HepG2 (cell line): ENCODE data around the gene TMC2. TPM values are rescaled to one million over a fixed set of nuclear protein-coding genes. Genes with fewer than 3 reads are reported as not detected.

ENCODE experiments used
- AHDC1 ChIP-seq: sonication (generic); formaldehyde crosslinking; IDR thresholded peaks from 2 replicates; pipeline ENCODE4 v1.5.1; 2020; ENCODE audit warnings: mild to moderate bottlenecking, missing genetic modification reagents, borderline replicate concordance
- CTCF ChIP-seq: sonication (generic); formaldehyde crosslinking; IDR thresholded peaks from 2 replicates; pipeline ENCODE4 v1.5.0; 2020; ENCODE audit warnings: mild to moderate bottlenecking, missing genetic modification reagents, moderate library complexity
- JARID2 ChIP-seq: sonication (generic); formaldehyde crosslinking; IDR thresholded peaks from 2 replicates; pipeline ENCODE4 v1.8.1; 2023; ENCODE audit warnings: missing genetic modification reagents, inconsistent platforms; ENCODE audit not compliant: insufficient replicate concordance
- MYC ChIP-seq: sonication (generic); formaldehyde crosslinking; IDR thresholded peaks from 2 replicates; pipeline ENCODE4 v1.9.0; 2021; ENCODE audit warnings: missing genetic modification reagents, borderline replicate concordance
- RBAK ChIP-seq: sonication (generic); formaldehyde crosslinking; IDR thresholded peaks from 2 replicates; pipeline ENCODE4 v1.5.1; 2020; ENCODE audit warnings: mild to moderate bottlenecking, missing genetic modification reagents
- ZNF12 ChIP-seq: sonication (generic); formaldehyde crosslinking; IDR thresholded peaks from 2 replicates; pipeline ENCODE4 v1.5.0; 2020; ENCODE audit warnings: missing genetic modification reagents
- ZNF17 ChIP-seq: sonication (generic); formaldehyde crosslinking; IDR thresholded peaks from 2 replicates; pipeline ENCODE4 v1.5.0; 2020; ENCODE audit warnings: mild to moderate bottlenecking, missing genetic modification reagents
- ZNF382 ChIP-seq: sonication (generic); formaldehyde crosslinking; IDR thresholded peaks from 2 replicates; pipeline ENCODE4 v1.5.0; 2020; ENCODE audit warnings: missing genetic modification reagents, mild to moderate bottlenecking, borderline replicate concordance
- ZNF546 ChIP-seq: sonication (generic); formaldehyde crosslinking; conservative IDR thresholded peaks from 2 replicates; pipeline ENCODE4 v1.8.1; 2023; ENCODE audit warnings: mild to moderate bottlenecking, missing genetic modification reagents
- ZNF737 ChIP-seq: sonication (generic); formaldehyde crosslinking; IDR thresholded peaks from 2 replicates; pipeline ENCODE4 v1.5.0; 2020; ENCODE audit warnings: missing genetic modification reagents, mild to moderate bottlenecking, borderline replicate concordance
- polyA plus RNA-seq, 8 experiments: library from polyadenylated mRNA; depleted of rRNA in 3 of 8; stranded (reverse) in 7 of 8; unstranded in 1 of 8; fragments of >200 nt; fragmentation: Illumina TruSeq in 4 of 8; extraction: Trizol in 4 of 8; gene quantifications; 2 replicates each; pipeline versions ENCODE4 v1.2.1 to v1.2.3, GENCODE V29; 2011 to 2016; ENCODE audit warnings: low read depth in 4 of 8, missing spikeins in 1 of 8, mixed read lengths in 1 of 8; ENCODE audit not compliant: insufficient read depth in 1 of 8
- total RNA-seq, 5 experiments: library from RNA; depleted of rRNA; stranded (reverse); fragments of >200 nt; fragmentation: Illumina TruSeq; extraction: Trizol; gene quantifications; 2 replicates each; pipeline ENCODE4 v1.2.3, GENCODE V29; 2016; ENCODE audit warnings: low read depth in 1 of 5

Gene TMC2
- total and polyA plus RNA-seq, 2 of the 13 experiments (the other 11 are each of a cell fraction or from before 2014, with no cell fraction given) = not detected

- no peak for TF ChIP-seq AHDC1 (CRISPR knock-in tag)
- TF ChIP-seq CTCF (CRISPR knock-in tag) = no peak
- TF ChIP-seq RBAK (CRISPR knock-in tag) = no peak
- no peak for TF ChIP-seq MYC (CRISPR knock-in tag)
- no peak for TF ChIP-seq JARID2
- no peak for TF ChIP-seq ZNF17 (CRISPR knock-in tag)
- no peak for TF ChIP-seq ZNF12
- TF ChIP-seq ZNF737 (CRISPR knock-in tag) = no peak
- no peak for TF ChIP-seq ZNF546 (CRISPR knock-in tag)
- no peak for TF ChIP-seq ZNF382 (CRISPR knock-in tag)
Measured at GRCh38 chr20:2654831-2655230, 118.5 kb downstream of the TMC2 start (continued).
